WTC11 (cell line): ENCODE data around the gene PLXND1.

ENCODE experiments used
- ATF2 ChIP-seq: sonication (generic); formaldehyde crosslinking; IDR thresholded peaks from 2 replicates; pipeline ENCODE4 v1.8.1; 2022; ENCODE audit warnings: low read depth, missing genetic modification reagents, borderline replicate concordance
- CREB1 ChIP-seq: sonication (generic); formaldehyde crosslinking; IDR thresholded peaks from 2 replicates; pipeline ENCODE4 v1.8.0; 2023; ENCODE audit warnings: mild to moderate bottlenecking, missing genetic modification reagents
- CREM ChIP-seq: sonication (generic); formaldehyde crosslinking; IDR thresholded peaks from 2 replicates; pipeline ENCODE4 v1.8.1; 2022; ENCODE audit warnings: mild to moderate bottlenecking, missing genetic modification reagents, moderate library complexity
- CTCF ChIP-seq: fragments of 200-600 bp; IDR thresholded peaks from 2 replicates; pipeline ENCODE4 v1.8.0; 2022; ENCODE audit warnings: antibody characterized with exemption
- FOXJ3 ChIP-seq: sonication (generic); formaldehyde crosslinking; IDR thresholded peaks from 2 replicates; pipeline ENCODE4 v1.9.0; 2021; ENCODE audit warnings: missing genetic modification reagents, mild to moderate bottlenecking, borderline replicate concordance
- NR1H2 ChIP-seq: sonication (generic); formaldehyde crosslinking; IDR thresholded peaks from 2 replicates; pipeline ENCODE4 v1.9.0; 2021; ENCODE audit warnings: mild to moderate bottlenecking, moderate library complexity, missing genetic modification reagents
- ZNF138 ChIP-seq: sonication (generic); formaldehyde crosslinking; conservative IDR thresholded peaks from 2 replicates; pipeline ENCODE4 v1.8.1; 2022; ENCODE audit warnings: mild to moderate bottlenecking, moderate library complexity, missing genetic modification reagents
- ZNF425 ChIP-seq: fragments of 250-450 bp; sonication (Bioruptor Pico); conservative IDR thresholded peaks from 2 replicates; pipeline ENCODE4 v1.9.0; 2021; ENCODE audit warnings: mild to moderate bottlenecking

GRCh38 chr3:129600348-129600747 lies 6.1 kb downstream of the PLXND1 start:
- no peak for TF ChIP-seq ATF2 (CRISPR knock-in tag)
- no peak for TF ChIP-seq CREM (CRISPR knock-in tag)
- no peak for TF ChIP-seq CTCF
- TF ChIP-seq CREB1 (CRISPR knock-in tag): no peak
- no peak for TF ChIP-seq NR1H2 (CRISPR knock-in tag)
- TF ChIP-seq ZNF425 (CRISPR knock-in tag): no peak
- TF ChIP-seq FOXJ3 (CRISPR knock-in tag): no peak
- TF ChIP-seq ZNF138 (CRISPR knock-in tag): no peak
